Non-pigmented ciliary epithelial cell (primary cell): ENCODE results near the gene PIK3R6.
"Not testable (repeated sequence)": the region's sequence is repeated elsewhere in the genome, so short reads cannot be mapped to it uniquely, and the experiment has no call there.

ENCODE experiments used
- DNase-seq: peaks from one replicate; pipeline ENCODE4 v3.0.0-alpha.2; 2010; ENCODE audit warnings: low read depth

PIK3R6 gene

GRCh38 chr17:8825802-8826201, 41.7 kb downstream of the PIK3R6 start:
- no peak for DNase-seq

- DNase-seq = no peak
These were observed 44.2 kb downstream of the PIK3R6 start for GRCh38 chr17:8823279-8823678.

- no peak for DNase-seq
These were observed 45.0 kb downstream of the PIK3R6 start for GRCh38 chr17:8822401-8823035.

GRCh38 chr17:8821446-8822105, 45.9 kb downstream of the PIK3R6 start:
- no peak for DNase-seq

GRCh38 chr17:8820311-8821010, 47.0 kb downstream of the PIK3R6 start:
- no peak for DNase-seq

GRCh38 chr17:8818654-8819330, 48.7 kb downstream of the PIK3R6 start:
- no peak for DNase-seq

- no peak for DNase-seq
These were observed 49.4 kb downstream of the PIK3R6 start for GRCh38 chr17:8818047-8818446.

- DNase-seq = no peak
These were observed 60.4 kb downstream of the PIK3R6 start for GRCh38 chr17:8806926-8807550.

- no peak for DNase-seq
These were observed 61.1 kb downstream of the PIK3R6 start for GRCh38 chr17:8806253-8806925.

- DNase-seq = not testable (repeated sequence)
These were observed 62.1 kb downstream of the PIK3R6 start for GRCh38 chr17:8805396-8805795.

- DNase-seq = no peak
These were observed 63.7 kb downstream of the PIK3R6 start for GRCh38 chr17:8803531-8804420.

- no peak for DNase-seq
These were observed 66.2 kb downstream of the PIK3R6 start for GRCh38 chr17:8801135-8801840.

GRCh38 chr17:8800656-8801055, 66.8 kb downstream of the PIK3R6 start:
- DNase-seq = no peak

- no peak for DNase-seq
These were observed 67.8 kb downstream of the PIK3R6 start for GRCh38 chr17:8799570-8800212.

GRCh38 chr17:8798846-8799569, 68.5 kb downstream of the PIK3R6 start, which contains the start of gene MFSD6L:
Gene MFSD6L (minus strand): TSS chr17:8799365. CDS start chr17:8799120, 245 bp downstream.
- no peak for DNase-seq

- DNase-seq = no peak
These were observed 69.2 kb downstream of the PIK3R6 start for GRCh38 chr17:8798176-8798845.

GRCh38 chr17:8797621-8798175, 69.8 kb downstream of the PIK3R6 start:
- DNase-seq = no peak

- no peak for DNase-seq
These were observed 72.8 kb downstream of the PIK3R6 start for GRCh38 chr17:8794636-8795035.
